ENCODE results near the gene GFRA4.
"Not testable (repeated sequence)": the region's sequence is repeated elsewhere in the genome, so short reads cannot be mapped to it uniquely, and the experiment has no call there.

The GFRA4 gene

DNA sequence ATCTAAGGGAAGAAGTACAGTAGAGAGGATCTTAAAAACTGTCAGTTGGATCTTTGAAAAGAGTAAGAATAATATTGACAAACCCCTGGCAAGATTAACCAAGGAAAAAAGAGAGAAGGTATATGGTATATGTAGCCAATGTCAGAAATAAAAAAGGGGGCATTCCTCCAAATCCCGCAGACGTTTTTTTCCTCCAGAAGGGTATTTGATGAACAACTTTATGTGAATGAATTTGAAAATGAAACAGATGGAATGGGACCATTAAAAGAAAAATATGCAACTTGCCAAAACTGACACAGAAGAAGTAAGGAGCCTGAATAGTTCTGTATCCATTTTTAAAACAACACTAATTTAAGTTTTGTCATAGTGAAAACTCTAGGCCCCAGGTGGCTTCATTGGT lies 35.7 kb downstream of the GFRA4 start:
- no peak for DNase-seq (ENCODE audit: low read depth in 1 of 2, low spot score in 1 of 2)

DNA sequence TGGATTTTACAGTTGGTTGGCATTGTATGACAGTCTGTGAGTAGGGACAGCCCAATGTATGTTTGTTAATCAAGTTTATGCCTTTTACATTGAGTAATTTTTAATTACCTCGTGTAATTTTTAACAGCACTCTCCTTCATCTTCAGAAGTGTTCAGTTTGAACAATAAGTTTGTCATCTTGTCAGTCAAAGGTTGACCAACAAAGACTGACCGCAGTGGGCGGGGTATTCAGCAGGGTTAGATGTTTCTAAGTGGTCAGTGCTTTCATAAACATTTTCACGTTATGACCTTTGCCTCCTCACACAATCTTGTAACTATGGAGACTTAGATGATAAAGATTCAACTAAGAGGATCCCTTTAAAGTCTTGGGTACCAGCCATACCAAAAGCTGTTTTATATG lies 40.8 kb downstream of the GFRA4 start:
- DNase-seq (ENCODE audit: low read depth in 1 of 2, low spot score in 1 of 2), result no peak

DNA sequence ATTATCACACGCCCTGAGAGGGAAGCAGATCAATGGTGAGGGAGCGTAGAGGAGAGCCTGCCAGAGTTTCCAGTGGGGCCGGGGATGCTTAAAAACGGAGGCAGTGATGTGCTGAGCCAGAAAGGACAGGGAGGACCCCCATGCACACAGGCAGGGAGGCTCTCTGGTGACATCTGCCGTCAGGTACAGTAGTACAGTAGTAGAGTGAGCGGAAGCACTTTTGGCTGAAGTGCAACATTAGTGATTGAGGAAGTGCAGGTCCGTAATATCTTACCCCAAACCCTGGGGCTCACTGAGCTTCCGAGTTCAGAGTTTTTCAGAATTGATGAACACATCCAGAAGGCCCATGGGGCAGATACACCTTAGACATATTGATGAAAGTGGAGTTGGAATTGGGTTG lies 42.1 kb downstream of the GFRA4 start:
- DNase-seq (ENCODE audit: low read depth in 1 of 2, low spot score in 1 of 2), result no peak

DNA sequence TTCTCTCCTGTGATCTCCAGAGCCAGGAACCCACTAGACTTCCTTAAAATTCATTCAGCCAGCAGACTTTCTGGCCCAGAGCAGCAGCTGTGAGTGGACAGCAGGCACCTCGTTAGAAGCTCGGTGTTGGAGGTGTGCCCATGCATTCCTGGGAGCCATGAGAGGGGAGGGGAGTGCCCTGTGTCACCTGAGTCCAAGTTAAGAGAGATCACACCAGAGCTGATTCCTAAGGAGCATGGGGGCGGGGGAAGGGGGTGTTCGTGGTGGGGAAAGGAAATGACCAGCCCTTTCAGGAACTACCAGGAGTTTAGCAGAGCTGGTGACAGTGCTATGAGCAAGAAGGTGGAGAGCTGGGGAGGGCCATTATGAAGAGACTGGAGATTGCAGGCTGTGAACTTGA lies 46.9 kb downstream of the GFRA4 start:
- no peak for DNase-seq (ENCODE audit: low read depth in 1 of 2, low spot score in 1 of 2)

DNA sequence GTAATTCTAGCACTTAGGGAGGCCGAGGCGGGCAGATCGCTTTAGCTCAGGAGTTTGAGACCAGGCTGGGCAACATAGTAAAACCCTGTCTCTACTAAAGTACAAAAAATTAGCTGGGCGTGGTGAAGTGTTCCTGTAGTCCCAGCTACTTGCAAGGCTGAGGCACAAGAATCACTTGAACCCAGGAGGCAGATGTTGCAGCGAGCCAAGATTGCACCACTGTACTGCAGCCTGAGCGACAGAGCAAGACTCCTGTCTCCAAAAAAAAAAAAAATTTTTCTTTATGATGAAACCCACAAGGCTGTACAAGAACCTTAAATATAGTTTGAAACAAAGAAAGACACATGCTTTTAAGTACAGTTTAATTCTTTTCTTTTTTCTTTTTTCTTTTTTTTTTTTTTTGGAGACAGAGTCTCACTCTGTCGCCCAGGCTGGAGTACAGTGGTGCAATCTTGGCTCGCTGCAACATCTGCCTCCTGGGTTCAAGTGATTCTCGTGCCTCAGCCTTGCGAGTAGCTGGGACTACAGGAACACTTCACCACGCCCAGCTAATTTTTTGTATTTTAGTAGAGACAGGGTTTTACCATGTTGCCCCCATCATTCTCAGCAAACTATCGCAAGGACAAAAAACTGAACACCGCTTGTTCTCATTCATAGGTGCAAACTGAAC lies 47.9 kb downstream of the GFRA4 start:
- DNase-seq (ENCODE audit: low read depth in 1 of 2, low spot score in 1 of 2), result not testable (repeated sequence)

DNA sequence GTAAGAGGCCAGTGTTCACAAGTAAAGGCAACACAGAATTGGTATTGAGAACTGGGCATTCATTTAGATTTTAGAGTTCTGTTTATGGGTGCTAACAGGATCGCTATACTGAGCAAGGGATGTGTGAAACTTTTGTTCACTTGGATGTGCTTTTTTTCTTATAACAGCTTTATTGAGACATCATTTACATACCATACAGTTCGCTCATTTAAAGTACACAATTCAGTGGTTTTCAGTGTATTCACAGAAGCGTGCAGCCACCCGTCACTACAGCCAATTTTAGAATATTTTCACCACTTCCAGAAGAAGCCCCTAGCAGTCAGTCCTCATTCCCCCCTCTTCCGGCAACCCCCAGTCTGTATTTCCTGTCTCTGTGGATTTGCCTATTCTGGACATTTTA lies 48.7 kb downstream of the GFRA4 start:
- no peak for DNase-seq (ENCODE audit: low read depth in 1 of 2, low spot score in 1 of 2)

DNA sequence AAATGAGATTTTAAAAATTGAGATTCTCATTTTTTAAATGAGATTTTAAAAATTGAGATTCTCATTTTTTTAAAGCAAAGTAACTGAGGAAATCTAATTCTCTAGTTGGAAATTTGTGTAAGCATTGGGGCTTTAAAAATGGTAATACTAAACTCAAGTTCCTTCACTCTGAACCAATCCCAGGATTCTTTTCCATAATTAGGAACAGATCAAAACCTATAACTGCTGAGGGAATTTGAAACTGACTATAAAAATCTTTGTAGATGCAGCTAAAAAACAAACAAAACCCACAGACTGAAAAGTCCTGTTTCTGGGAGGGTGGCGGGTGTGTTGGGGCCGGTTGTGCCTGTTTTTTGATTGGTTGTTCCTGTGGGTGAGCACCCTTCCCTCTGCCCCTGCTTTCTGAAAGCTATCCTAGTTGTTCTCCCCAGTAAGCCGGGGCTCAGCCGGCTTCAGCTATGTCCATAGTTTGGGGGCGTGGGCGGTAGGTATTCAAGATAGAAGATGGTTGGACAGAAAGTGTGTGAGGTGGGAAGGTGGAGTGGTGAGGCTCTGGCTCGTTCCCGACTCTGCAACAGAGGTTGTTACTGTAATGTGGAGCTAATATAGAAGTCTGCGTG lies 49.3 kb downstream of the GFRA4 start:
- DNase-seq (ENCODE audit: low read depth in 1 of 2, low spot score in 1 of 2), result no peak

DNA sequence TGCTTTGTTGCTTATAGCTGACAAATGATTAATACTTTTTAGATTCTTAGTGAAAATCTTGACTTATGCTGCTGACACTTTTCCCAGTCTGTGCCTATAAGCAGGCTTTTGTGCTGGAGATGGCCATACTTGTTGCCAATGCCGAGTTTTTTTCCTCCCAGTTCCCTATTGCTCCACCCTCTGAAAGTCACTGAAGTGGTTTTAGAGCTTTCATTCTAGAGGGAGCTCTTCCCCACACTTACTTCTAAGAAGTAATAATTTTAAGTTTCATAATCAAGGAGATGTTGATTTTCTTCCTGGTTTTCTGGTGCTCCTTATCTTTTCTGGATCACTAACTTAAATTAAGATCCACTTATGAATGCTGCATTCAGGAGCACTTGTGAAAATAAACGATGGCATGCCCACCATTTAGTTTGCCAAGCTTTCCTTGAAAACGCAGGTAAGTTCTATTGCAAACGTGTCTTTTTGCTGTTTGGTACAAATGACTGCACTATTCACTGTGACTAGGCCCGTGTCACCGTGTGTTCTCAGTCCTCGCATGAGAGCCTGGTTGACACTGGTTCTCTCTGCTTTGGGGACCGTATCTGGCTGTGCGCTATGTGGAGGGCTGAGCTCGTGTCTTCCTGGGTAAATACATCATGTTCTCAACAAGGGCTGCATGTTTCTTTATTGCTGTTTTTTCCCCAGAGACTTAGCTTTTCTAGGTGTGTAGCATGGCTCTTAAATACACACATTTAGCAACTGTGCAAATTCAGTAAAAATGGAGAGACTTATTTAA lies 50.2 kb downstream of the GFRA4 start:
- no peak for DNase-seq (ENCODE audit: low read depth in 1 of 2, low spot score in 1 of 2)

DNA sequence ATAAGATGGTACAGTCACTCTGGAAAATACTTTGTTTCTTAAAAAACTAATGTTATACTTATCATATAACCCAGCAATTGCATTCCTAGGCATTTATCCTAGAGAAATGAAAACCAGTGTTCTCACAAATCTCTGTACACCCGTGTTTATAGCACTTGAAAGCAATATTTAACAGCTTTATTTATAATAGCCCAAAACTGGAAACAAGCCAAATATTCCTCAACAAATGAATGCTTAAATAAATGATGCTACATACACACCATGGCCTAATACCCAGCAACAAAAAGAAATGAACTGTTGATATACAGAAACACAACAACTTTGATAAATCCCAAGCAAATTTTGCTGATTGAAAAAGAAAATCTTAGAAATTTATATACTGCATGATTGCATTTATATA lies 51.3 kb downstream of the GFRA4 start:
- no peak for DNase-seq (ENCODE audit: low read depth in 1 of 2, low spot score in 1 of 2)
